GM19395 (cell line): ENCODE measurements around the gene SIRT5.

Experiments used
- ATAC-seq: cut with Tn5 transposase; IDR thresholded peaks from one replicate; pipeline ENCODE4 v1.9.1; 2021; ENCODE audit warnings: mild to moderate bottlenecking, moderate library complexity; ENCODE audit not compliant: unreplicated experiment

Gene SIRT5

DNA sequence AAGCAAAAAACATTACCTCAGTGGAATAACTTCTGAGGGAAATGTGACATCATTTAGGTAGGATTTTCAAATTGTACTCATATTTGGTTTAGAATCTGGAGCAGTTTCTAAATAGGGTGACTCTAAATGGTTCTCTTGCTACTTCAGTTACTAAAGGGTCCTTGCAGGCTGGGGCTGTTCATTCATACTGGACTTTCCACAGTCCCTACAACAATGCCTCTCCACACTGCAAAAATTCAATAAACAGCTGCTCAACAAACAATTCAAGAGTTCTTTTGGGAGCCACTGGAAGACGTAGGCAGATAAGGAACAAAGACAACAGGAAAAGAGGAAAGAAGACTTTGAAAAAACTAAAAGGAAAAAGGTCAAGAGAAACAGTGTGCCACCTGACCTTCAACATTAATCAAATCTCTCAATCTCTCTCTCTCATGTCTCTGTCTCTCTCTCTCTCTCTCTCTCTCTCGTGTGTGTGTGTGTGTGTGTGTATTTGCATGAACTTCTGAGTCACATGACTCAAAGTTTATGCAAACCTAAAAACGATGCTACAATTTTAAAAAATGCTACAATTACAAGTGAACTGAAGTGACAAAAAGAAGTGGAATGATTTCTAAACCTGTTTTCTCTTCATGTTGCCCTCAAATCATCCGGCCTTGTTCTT, 55.2 kb downstream of the SIRT5 start:
- no peak for ATAC-seq

DNA sequence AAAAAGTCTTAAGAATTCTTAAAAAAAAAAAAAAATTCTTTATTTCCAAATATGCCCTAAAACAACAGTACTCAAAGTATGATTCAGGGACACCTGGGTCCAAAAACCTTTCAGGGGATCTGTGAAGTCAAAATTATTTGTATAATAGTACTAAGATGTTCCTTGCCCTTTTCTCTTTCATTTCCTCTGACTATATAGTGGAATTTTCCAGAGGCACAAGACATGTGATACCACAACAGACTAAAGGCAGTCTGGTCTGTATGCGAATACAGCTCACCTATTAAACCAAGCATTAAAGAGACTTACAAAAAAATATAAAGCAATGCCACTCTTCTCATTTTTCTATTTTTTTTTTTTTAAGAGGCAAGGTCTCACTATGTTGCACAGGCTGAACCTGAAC, 56.1 kb downstream of the SIRT5 start:
- ATAC-seq = no peak

DNA sequence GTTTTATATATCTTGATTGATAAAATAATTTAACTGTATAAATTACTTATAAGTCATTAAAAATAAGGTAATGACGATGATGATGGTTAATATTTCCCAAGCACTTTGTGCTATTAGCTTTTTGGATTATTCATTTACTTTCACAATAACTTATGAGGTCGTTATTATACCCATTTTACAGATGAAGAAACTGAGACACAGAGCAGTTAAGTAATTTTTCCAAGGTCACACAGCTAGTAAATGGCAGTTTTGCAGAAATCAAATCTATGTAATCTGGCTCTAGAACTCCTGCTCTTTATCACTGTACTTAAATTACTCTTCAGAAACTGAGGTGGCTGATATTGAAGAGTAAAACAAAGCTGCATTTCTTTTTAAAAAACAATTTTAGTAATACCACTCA, 58.9 kb downstream of the SIRT5 start:
- ATAC-seq = no peak

DNA sequence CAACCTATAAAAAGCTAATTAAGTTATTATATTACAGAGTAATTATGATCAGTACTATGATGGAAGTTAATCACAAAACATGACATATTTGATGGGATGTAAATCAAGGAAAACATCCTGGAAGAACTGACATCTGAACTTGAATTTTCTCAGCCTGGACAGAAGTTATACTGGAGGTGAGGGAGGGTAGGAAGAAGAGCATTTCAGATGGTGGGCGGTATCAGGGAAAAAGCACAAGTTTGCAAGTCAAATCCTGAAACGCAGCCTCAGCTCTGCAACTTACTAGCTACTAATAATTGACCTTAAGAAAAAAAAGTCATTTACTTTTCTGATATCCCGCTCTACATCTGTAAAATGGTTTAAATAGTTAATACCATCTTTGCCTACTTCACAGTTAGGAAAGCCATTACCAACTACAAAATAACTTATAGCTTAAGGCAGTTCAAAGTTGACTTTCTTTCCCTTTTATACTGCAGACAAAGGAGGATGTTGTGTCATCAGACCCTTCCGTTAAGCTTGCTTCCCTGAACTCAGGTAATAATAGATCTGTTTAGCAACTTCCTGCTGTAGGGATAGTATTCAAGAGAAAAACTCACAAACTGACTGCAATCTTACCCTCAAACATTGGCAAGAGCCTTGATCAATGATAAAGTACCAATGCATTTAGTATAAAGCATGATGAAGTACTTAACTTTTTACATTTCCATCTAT, 61.7 kb downstream of the SIRT5 start:
- ATAC-seq = no peak

DNA sequence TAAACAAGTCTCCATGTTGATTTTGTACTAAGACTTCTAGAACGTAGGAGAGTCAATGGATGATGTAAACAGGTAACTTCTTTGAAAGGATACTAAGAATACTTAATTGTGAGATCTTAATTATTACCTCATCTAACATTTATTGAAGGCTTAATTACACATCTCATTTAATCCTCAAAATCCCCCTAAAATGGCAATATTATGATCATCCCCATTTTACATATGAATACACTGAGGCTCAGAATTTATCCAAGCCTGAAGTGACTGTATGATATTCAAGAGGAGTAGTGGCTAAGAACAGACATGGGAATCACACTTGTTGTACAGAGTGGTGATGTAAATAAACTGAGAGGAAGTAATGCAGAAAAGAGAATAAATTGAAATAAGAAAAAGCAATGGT, 63.6 kb downstream of the SIRT5 start:
- ATAC-seq = no peak

DNA sequence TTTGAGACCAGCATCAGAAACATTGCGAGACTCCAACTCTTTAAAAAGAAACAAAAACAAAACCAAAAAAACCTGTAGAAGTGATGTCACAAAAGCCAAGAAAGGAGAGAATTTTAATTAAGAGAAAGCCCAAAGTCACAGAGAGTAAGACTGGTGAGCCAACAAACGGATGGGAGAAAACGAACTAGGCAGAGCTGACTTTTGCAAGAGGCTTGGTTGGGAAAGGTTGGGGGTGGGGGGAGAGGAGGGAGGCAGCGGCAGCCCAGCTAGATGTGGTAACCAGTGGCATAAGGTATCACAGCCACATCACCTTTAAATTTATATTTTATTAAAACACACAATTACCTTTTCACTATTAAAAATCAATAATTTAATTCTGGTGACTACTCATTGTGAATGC, 64.2 kb downstream of the SIRT5 start:
- ATAC-seq = no peak

DNA sequence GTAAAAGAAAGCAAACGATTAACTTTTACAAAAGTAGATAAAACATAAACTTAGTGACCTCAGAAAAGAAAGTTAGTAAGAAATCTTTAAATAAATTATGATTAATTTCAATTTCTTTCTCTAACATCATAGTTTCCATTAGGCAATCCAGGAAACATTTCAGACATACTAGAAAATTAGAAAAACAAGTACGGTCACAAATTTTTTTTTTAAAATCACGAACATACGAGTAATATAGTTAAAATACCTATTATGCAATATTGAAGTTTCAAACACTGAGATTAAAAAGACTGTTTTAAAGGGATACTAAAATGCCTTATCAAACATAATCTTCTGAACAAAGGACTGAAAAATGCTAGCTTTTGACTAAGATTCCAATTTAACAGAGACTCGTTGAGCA, 66.9 kb downstream of the SIRT5 start:
- no peak for ATAC-seq

DNA sequence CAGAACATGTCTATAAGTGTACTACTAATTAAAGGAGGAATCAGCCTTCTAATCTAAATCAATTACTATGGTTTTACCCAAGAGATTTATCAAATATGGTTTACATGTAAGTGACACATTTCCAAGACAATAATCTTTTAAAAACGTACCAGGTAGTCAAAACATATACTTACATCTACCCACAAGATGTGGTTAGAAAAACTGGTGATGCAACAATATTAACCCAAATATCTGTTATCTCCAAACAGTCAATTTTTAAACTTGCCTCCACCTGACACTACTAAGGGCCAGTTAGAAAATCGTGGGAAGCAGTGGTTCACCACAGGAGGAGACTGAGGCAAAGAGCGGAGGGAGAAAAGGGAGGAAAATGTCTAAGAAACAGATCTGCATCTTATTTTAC, 68.7 kb downstream of the SIRT5 start:
- no peak for ATAC-seq

DNA sequence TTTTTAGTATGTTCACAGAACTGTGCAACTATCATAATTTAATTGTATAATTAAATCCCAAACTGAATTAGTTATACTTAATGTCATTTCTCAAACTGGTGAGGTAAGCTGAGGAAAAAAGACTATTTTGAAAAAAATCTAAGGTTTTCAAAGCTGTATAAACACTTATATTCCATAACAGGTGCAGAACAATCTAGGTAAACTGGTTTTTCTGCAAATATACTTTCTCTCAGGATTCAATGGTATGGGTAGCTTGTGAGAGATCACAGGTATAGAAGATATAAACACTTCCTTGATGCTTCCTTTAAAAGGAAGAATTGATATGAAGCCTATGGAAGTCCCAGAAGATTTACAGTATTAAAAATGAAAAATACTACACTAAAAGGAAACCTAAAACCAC, 74.4 kb downstream of the SIRT5 start:
- no peak for ATAC-seq

DNA sequence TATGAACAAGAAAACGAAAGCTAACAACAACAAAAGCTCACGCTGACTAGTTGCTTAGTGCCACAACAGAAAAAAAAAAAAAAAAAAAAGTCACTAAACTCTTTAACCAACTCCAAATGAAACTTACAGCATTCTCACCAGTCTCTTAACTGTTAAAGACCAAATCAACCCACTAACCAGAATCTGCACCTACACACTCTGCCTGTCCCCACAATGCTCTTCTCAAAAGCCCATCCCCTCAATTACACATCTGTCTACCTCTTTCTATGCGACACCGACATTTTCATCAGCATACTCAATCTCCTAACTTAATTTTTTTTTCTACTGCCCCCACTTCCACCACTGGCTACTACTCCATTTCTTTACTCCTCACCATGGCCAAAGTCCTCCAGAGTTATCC, 75.0 kb downstream of the SIRT5 start:
- no peak for ATAC-seq

DNA sequence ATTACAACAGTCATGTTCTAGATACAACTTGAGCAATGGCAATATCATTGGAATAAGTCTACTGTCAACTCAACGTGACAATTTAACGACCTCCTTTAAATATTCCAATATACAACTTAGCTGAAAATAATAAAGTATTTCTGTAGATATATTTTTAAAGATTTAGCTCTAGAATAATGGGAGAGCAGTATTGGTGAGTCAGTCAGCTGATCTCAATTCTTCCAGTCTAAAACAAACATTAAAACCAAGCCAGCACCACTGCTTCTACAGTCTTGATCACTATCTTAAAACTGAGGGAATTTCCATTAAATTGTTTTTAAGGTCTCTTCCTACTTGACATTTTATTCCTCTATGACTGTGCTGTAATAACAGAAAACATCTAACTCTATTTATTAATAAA, 78.9 kb downstream of the SIRT5 start:
- ATAC-seq = no peak

DNA sequence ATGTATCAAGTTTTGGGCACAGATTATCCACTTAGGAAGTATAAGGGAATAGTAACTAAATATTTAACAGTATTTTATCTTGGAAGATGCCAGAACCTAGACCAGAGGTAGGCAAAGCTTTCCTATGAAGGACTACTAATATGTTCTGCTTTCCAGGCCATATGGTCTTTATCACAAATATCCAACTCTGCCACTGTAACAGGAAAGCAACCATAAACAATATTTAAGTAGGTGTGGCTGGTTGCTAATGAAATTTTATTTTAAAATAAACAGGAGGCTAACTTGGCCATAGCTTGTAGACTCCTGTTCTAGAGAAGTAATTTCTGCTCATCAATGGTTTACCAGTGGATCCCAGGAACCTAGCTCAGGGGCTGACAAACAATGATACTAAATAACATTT, 80.1 kb downstream of the SIRT5 start:
- no peak for ATAC-seq

DNA sequence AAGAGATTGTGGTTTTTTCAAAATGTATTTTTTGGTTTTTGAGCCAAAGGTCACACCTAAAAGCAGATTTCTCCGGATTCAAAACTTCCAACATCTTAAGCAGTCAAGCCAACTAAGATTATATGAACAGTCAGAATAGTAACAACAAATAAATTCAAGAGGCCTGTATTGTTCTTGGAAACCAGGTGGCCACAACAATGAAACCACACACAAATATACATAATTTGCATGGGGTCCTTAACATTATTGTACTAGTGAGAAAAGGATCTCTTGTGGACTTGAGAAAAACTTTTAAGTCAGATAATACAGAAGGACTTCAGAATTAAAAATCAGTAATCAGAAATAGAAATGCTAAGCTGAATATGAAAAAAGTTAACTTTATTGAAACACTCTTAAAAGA, 81.3 kb downstream of the SIRT5 start:
- no peak for ATAC-seq

DNA sequence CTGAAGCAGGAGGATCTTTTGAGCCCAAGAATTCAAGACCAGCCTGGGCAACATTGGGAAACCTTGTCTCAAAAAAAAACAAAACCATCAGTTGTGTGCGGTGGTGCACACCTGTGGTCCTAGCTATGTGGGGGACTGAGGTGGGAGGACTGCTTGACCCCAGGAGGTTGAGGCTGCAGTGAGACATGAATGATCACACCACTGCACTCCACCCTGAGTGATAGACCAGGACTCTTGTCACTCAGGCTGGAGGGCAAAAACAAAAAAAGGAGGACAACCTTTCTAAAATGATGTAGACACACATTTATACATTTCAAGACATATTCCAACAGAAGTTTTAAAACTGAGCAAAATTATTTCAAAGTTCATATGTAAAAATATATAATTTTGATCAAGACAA, 85.9 kb downstream of the SIRT5 start:
- no peak for ATAC-seq

DNA sequence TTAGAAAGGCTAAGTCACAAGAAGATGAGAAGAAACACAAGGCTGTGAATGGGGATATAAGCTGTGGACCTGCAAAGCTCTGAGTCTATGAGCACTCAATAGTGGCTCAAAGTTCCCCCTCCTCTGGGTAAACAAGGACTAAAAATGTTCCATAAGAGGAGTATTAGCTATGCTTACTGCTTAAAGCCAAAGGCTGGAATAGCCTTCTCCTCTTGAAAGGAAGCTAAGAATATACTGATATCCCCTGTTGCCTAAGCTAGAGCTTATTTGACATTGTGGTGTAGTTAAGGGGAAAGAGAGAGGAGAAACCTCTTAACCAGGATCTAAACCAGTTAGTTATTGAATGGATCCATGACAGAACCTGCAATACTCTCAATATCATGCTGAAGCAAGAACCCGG, 86.5 kb downstream of the SIRT5 start:
- ATAC-seq = no peak

DNA sequence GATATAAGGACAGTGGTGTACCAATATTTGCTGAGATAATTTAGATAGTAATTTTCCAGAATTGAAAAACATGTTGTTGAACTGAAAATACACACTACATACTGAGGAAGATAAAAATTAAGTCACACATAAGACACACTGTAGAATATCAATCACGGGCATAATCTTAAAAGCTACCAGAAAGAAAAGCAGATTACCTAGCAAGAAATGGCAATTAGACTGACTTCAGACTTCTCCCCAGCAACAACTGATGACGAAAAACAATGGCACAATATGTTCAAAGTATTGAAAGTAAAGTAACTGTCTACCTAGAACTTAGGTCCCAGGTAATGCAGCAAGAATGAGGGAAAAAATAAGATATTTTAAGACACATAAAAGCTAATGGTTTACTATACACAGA, 87.2 kb downstream of the SIRT5 start:
- ATAC-seq = no peak

DNA sequence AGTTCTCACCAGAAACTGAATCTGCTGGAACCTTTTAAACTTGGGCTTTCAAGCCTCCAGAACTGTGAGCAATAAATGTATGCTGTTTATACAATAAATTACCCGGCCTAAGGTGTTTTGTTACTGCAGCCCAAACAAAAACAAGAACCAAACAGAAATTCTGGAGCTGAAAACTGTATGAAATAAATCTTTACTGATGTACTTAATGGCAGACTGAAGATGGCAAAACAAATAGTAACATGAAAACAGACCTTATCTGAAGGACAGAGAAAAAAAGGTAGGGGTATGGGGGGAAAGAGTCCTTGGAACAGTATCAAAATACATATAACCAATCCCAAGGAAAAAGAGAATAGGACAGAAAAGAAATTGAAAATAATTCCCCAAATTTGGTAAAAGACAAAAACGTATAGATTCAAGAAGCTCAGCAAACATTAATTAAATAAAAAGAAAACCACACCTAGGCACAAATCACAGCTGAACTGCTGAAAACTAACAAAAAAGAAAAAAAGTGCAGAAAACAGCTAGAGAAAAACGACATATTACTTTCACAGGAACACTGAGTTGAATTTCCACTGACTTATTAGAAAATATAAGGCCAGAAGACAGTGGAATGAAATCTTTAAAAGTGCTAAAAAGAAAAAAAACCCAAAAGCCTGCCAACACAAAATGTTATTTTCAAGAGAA, 88.4 kb downstream of the SIRT5 start:
- no peak for ATAC-seq

DNA sequence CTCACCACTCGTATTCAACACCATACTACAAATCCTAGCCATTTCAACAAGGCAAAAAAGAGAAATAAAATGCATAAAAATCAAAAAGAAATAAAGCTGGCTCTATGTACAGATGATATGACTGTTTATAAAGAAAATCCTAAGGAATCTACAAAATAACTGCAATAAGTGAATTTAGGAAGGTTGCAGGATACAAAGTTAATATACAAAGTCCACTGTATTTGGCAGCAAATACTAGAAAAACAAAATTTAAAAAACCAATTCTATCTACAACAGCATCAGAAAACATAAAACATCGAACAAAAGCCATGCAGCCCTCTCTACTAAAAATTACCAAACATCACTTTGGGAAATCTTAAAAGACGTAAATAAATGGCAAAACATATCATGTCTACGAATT, 89.6 kb downstream of the SIRT5 start:
- no peak for ATAC-seq
